SK-N-MC (cell line): ENCODE results near the gene TKT.

ENCODE experiments used
- EZH2 ChIP-seq: fragments of 200-600 bp; sonication (generic); IDR thresholded peaks from one replicate; pipeline ENCODE4 v1.6.1; 2017; ENCODE audit warnings: antibody characterized with exemption
- POLR2AphosphoS5 ChIP-seq: IDR thresholded peaks from 2 replicates; pipeline ENCODE4 v1.6.1; 2012; ENCODE audit warnings: mild to moderate bottlenecking, low read depth, low read length, borderline replicate concordance

GRCh38 chr3:53200501-53201498 is 55.0 kb downstream of the TKT start:
- TF ChIP-seq POLR2AphosphoS5: no peak
- TF ChIP-seq EZH2: no peak
